Measurements from ENCODE around the gene JAK1.
"Not testable (repeated sequence)": the region's sequence is repeated elsewhere in the genome, so short reads cannot be mapped to it uniquely, and the experiment has no call there.

JAK1 gene

GRCh38 chr1:64948216-64948615, 18.1 kb downstream of the JAK1 start:
- no peak for DNase-seq

DNA sequence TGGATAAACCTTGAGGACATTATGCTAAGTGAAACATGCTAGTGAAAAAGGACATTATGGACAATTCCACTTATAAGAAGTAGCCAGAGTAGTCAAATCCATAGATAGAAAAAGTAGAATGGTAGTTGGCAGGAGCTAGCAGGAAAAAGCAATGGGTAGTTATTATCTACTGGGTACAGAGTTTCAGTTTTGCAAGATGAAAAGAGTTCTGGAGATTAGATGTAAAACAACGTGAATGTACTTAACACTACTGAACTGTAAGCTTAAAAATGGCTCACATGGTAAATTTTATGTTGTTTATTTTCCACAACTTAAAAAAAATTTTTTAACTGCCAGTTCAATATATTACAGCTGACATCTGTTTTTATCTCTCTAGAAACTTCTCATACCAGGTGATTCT, 19.4 kb downstream of the JAK1 start:
- no peak for DNase-seq

- DNase-seq: no peak
Measured at GRCh38 chr1:64944913-64945312, 21.4 kb downstream of the JAK1 start.

DNA sequence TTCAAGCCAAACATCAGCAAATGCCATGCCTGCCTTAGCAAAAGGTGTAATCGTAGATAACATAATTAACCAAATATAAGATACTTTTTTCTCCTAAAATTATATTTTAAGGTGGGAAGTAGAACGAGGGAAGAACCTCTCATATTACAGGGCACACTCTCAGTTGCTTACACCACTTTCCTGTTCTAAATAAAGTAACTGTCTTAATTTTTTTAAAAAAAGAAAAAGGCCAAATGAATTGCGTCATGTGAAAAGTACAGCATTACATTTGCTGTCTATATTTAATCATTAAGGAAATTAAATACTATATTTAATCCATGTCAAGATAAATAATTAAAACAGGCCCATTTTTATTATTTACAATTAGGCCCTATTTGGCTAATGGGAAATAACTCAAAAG, 23.7 kb downstream of the JAK1 start:
- no peak for DNase-seq

- no peak for DNase-seq
Measured at GRCh38 chr1:64942118-64942517, 24.2 kb downstream of the JAK1 start.

DNA sequence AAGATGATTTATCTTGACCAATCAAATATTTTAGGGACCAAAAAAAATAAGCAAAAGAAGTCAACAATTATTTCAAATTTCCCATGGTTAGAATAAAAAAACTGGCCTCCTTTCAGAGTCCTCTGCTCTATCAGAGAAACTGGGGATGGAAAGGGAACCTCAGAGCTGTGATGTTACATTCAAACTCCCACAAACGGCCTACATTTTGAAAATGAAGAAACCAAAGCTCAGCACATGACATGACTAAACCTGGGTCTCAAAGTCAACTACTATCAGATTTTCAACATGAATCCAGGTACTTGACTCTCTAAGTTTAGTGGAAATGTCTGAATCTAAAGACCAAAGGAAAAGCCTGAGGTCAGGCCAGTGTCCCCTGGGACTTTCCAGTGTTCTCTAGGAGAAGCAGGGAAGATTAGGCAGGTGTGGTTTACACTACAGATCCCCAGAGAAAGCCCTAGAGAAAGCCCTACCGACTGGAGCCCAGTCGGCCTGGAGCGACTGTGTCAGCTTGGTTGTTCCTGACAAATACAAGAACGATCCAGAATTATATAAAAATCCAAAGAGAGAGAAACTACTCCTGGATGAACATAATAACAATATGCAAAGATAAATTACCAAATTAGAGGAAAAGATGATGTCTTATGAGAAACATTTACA, 24.8 kb downstream of the JAK1 start:
- no peak for DNase-seq

- DNase-seq: no peak
Measured at GRCh38 chr1:64940025-64940424, 26.3 kb downstream of the JAK1 start.

DNA sequence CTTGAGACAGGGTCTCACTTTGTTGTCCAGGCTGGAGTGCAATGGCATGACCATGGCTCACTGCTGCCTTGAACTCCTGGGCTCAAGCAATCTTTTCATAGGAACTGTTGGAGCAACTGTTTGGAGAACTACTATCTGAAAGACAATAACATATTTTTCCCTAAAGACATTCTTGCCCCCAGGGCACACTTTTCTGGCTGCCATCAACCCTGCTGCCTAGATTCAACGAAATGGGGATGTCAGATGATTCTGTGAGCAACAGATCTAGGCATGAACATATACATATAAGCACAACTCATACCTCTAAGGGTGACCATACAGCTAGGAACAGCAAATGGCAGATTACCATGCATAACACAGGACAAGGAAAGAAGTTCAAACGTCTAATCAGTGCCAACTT, 27.4 kb downstream of the JAK1 start:
- no peak for DNase-seq

- DNase-seq: no peak
Measured at GRCh38 chr1:64936956-64937355, 29.4 kb downstream of the JAK1 start.

DNA sequence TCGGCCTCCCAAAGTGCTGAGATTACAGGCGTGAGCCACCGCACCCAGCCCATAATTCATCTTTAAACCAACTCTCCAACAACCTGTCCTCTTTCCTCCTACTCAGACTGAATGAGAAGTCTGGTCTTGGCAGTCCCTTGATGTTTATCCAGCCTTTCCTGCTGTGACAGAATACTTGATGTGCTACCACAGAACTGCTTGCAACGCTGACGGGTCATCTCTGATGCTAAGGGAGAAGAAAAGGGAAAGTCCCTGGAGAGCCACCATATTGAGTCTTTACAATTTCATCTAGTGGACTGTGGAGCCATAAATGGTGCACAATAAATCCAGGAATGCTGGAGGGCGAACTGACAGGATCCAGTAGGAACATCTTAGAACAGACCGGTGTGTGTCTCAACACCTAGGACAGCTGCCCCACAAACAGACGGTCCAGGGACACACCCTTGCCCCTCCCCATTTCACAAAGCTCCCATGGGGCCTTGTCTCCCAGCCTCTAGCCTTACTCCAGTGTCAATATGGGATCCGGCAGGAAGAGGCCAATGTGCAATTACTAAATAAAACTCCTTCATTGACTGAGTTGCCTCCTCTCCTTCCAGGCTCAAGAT, 30.7 kb downstream of the JAK1 start:
- no peak for DNase-seq

- DNase-seq: no peak
Measured at GRCh38 chr1:64934878-64935275, 31.5 kb downstream of the JAK1 start.

DNA sequence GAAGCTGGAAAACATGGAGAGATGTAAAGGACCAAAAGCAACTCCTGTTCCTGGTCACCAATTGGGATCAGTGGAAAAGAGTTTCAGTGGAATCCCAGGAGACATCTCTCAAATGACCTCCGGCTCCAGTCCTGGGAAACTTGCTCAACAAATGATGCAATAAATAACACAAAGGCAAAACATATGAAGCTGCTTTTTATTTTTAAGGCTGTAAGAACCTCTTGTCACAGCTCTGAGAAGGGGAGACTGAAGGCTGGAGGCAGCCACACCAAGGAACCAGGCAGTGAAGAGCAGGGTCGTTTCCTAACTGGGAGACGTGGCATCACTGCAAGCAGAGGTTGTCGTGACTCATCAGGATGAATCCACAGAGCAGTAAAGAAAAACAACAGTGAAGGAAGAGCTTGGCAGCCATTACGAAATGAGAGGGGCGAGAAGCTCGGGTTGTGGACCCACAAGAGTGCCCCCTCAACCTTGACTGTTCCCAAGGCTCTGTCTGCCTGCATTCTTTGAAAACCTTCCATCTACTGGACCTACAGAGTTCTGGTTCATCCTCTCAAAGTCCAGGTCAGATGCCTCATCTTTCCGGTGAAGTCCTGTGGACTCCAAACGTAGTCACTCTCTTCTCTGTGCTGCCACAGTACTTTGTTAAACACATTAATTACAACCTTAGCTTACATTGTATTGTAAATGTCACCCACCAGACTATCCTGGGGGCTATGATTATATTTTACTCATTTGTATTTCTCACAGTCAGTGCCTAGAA, 32.1 kb downstream of the JAK1 start:
- DNase-seq: no peak

- no peak for DNase-seq
Measured at GRCh38 chr1:64933296-64934070, 32.9 kb downstream of the JAK1 start.

- DNase-seq: no peak
Measured at GRCh38 chr1:64932962-64933295, 33.4 kb downstream of the JAK1 start.

DNA sequence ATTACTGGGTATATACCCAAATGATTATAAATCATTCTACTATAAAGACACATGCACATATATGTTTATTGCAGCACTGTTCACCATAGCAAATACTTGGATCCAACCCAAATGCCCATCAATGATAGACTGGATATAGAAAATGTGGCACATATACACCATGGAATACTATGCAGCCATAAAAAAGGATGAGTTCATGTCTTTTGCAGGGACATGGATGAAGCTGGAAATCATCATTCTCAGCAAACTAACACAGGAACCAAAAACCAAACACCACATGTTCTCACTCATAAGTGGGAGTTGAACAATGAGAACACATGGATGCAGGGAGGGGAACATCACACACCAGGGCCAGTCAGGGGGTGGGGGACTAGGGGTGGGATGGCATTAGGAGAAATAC, 35.7 kb downstream of the JAK1 start:
- not testable (repeated sequence) for DNase-seq

DNA sequence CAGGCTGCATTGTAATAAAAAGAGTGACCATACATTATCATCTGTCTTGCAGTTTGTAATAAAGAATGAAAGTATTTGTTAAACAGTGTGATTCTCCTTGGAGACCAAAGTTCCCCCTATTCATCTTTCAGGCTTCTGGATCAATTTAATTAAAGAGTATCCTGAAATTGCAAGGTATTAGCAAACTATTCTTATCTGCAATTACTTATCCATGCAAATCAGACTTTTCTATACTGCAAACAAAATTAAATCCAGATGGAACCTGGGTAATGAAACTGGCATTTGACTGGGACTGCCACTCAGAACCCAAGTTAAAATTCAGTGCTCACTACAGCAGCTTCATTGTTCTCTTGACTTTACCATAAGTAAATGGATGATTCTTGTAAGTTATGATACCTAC, 37.1 kb downstream of the JAK1 start:
- no peak for DNase-seq

GRCh38 chr1:64928325-64928724, 38.0 kb downstream of the JAK1 start:
- DNase-seq: no peak

- no peak for DNase-seq
Measured at GRCh38 chr1:64925594-64925993, 40.8 kb downstream of the JAK1 start.

GRCh38 chr1:64923294-64923718, 43.0 kb downstream of the JAK1 start:
- DNase-seq: peak; percentile 37

DNA sequence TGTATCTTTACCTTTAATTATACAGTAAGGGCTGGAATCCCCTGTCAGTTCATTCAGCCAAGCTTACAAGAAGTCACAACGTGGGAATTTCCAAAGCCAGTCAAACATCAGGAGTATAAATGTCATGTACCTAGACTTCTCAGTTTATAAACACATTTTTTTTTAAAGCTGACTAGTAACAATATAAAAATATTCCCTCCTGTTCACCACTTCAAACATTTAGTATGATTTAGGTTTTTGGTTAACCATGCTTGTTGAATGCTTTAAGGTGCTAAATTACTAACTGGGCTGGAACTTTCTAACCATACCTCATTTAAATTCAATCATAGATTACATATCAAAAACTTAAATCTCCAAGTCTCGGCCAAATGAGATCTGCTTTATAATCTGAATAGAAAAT, 44.0 kb downstream of the JAK1 start:
- peak; percentile 42 for DNase-seq

- no peak for DNase-seq
Measured at GRCh38 chr1:64921771-64922170, 44.6 kb downstream of the JAK1 start.

DNA sequence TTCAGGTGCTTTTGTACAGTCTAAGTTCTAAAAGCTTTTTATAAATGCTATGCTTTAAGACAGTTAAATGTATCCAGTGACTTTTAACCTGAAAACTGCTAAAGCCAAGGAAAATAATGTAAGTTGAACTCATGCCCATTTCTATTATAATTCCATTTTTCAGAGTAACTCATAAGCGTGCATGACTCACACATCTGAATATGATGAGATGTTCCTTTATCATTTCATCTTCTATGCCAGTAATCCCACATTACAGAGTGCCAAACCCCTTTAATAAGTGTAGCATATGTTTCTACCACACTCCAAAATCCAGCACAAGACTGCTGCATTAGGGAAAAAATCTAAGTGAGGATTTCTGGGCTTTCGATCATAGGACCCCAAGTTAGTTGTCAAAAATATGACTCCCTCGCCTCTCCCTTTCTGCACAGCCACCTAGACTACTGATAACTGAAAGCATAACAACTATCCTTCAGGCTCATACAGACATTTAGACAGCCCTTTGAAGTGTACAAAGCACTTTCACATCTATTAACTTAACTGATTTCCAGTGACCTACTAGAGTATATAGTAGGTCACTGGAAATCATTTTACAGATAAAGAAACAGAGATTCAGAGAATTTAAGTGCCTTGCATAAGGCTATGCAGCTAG, 45.3 kb downstream of the JAK1 start:
- DNase-seq: no peak

- not testable (repeated sequence) for DNase-seq
Measured at GRCh38 chr1:64919120-64919519, 47.2 kb downstream of the JAK1 start.
